CD14-positive monocyte (primary cell): ENCODE measurements around the gene UBN2. TPM values are rescaled to one million over a fixed set of nuclear protein-coding genes. Genes with fewer than 3 reads are reported as not detected.

Experiments used
- DNase-seq, 3 donors: peaks; one replicate each; pipeline ENCODE4 v3.0.0-alpha.2; 2011 to 2022
- H2AFZ ChIP-seq: 2 replicates; pipeline ENCODE4 v1.6.0; 2012; ENCODE audit warnings: mild to moderate bottlenecking, low read depth, low read length, inconsistent platforms; ENCODE audit not compliant: insufficient read depth, poor library complexity, severe bottlenecking
- H3K27ac ChIP-seq, 2 donors: 1 replicate in 1 of 2; 2 replicates in 1 of 2; pipeline ENCODE4 v1.5.1; 2012 to 2013; ENCODE audit warnings: low read length in 2 of 2, control low read depth in 1 of 2, inconsistent platforms in 1 of 2, low read depth in 1 of 2, mild to moderate bottlenecking in 1 of 2
- H3K27me3 ChIP-seq, 2 donors: one replicate each; pipeline versions ENCODE4 v1.6.0 to v1.6.1; 2011 to 2013; ENCODE audit warnings: low read length in 2 of 2; ENCODE audit not compliant: control insufficient read depth in 2 of 2, insufficient read depth in 2 of 2
- H3K36me3 ChIP-seq, 2 donors: replicated peaks in 1 of 2; 1 replicate in 1 of 2; 2 replicates in 1 of 2; pipeline versions ENCODE4 v1.5.1 to v1.6.1; 2012 to 2013; ENCODE audit warnings: low read length in 2 of 2, control low read depth in 1 of 2, inconsistent platforms in 1 of 2, mild to moderate bottlenecking in 1 of 2; ENCODE audit not compliant: insufficient read depth in 2 of 2, control insufficient read depth in 1 of 2
- H3K4me1 ChIP-seq, 2 donors: 1 replicate in 1 of 2; 2 replicates in 1 of 2; pipeline versions ENCODE4 v1.5.1 to v1.6.1; 2012 to 2013; ENCODE audit warnings: low read length in 2 of 2, control low read depth in 1 of 2, inconsistent platforms in 1 of 2, mild to moderate bottlenecking in 1 of 2, moderate library complexity in 1 of 2; ENCODE audit not compliant: insufficient read depth in 2 of 2, control insufficient read depth in 1 of 2
- H3K4me2 ChIP-seq: replicated peaks from 2 replicates; pipeline ENCODE3; 2012; ENCODE audit warnings: low read length, moderate library complexity, mild to moderate bottlenecking; ENCODE audit not compliant: poor library complexity, severe bottlenecking; ENCODE audit errors: extremely low read depth
- H3K4me3 ChIP-seq, 3 experiments: fragments of 200-600 bp in 1 of 3; sonication (generic) in 1 of 3; replicated peaks in 1 of 3; 1 replicate in 2 of 3; 2 replicates in 1 of 3; pipeline ENCODE4 v1.5.1; 2011 to 2013; ENCODE audit warnings: low read length in 3 of 3, mild to moderate bottlenecking in 3 of 3, control low read depth in 2 of 3, low read depth in 2 of 3, inconsistent platforms in 1 of 3, moderate library complexity in 1 of 3
- H3K79me2 ChIP-seq: 2 replicates; pipeline ENCODE4 v1.6.0; 2012; ENCODE audit warnings: mild to moderate bottlenecking, control low read depth, inconsistent platforms, low read length, moderate library complexity; ENCODE audit not compliant: insufficient read depth
- H3K9ac ChIP-seq: 2 replicates; pipeline ENCODE4 v1.6.0; 2017; ENCODE audit warnings: low read length, mild to moderate bottlenecking; ENCODE audit not compliant: insufficient read depth, poor library complexity, severe bottlenecking
- H3K9me3 ChIP-seq, 2 donors: replicated peaks in 1 of 2; 1 replicate in 1 of 2; 2 replicates in 1 of 2; pipeline versions ENCODE4 v1.5.1 to v1.6.1; 2012 to 2013; ENCODE audit warnings: low read length in 2 of 2, control low read depth in 1 of 2; ENCODE audit not compliant: control insufficient read depth in 1 of 2, insufficient read depth in 1 of 2
- H4K20me1 ChIP-seq: 2 replicates; pipeline ENCODE4 v1.6.0; 2012; ENCODE audit warnings: mild to moderate bottlenecking, low read length, control low read depth, moderate library complexity; ENCODE audit not compliant: insufficient read depth
- H3K27ac Mint-ChIP-seq, 7 donors: one replicate each; pipeline ENCODE4 v1.8.0; 2020; ENCODE audit warnings: mild to moderate bottlenecking in 7 of 7, mixed read lengths in 7 of 7, moderate library complexity in 6 of 7, inconsistent platforms in 2 of 7
- H3K27me3 Mint-ChIP-seq, 3 donors: one replicate each; pipeline ENCODE4 v1.8.0; 2021 to 2022; ENCODE audit warnings: low read depth in 3 of 3, mild to moderate bottlenecking in 3 of 3, mixed read lengths in 3 of 3, moderate library complexity in 3 of 3, inconsistent platforms in 1 of 3
- H3K36me3 Mint-ChIP-seq, 2 donors: one replicate each; pipeline ENCODE4 v1.8.0; 2020; ENCODE audit warnings: mixed read lengths in 2 of 2, inconsistent platforms in 1 of 2, mild to moderate bottlenecking in 1 of 2
- H3K4me1 Mint-ChIP-seq: one replicate; pipeline ENCODE4 v1.8.0; 2020; ENCODE audit warnings: mild to moderate bottlenecking, mixed read lengths
- H3K4me3 Mint-ChIP-seq, 2 donors: one replicate each; pipeline ENCODE4 v1.8.0; 2020; ENCODE audit warnings: mild to moderate bottlenecking in 2 of 2, mixed read lengths in 2 of 2, moderate library complexity in 1 of 2
- H3K9me3 Mint-ChIP-seq, 7 donors: one replicate each; pipeline ENCODE4 v1.8.0; 2020 to 2022; ENCODE audit warnings: mixed read lengths in 7 of 7, mild to moderate bottlenecking in 6 of 7, moderate library complexity in 6 of 7, inconsistent platforms in 2 of 7
- WGBS: methylation state at CpG from one replicate; pipeline ENCODE4 v1.1.5; 2013; ENCODE audit warnings: missing lambda C conversion rate; ENCODE audit not compliant: insufficient coverage; 5-methylcytosine and 5-hydroxymethylcytosine counted together
- intact Hi-C, 2 donors: fragments of 100-400 bp; cut with micrococcal nuclease; formaldehyde crosslinking; loops; one replicate each; pipeline versions ENCODE4 v1.15.0 to v1.15.1; 2023
- polyA plus RNA-seq, 3 donors: library from polyadenylated mRNA; depleted of rRNA in 1 of 3; unstranded in 2 of 3; stranded (reverse) in 1 of 3; fragments of 300-500 nt in 2 of 3; fragments of >200 nt in 1 of 3; fragmentation: Illumina TruSeq in 2 of 3; gene quantifications; 1 replicate in 2 of 3; 2 replicates in 1 of 3; pipeline ENCODE4 v1.2.3, GENCODE V29; 2012 to 2021
- TF ChIP-seq, protein P1 (sequence below): fragments of 200-600 bp; IDR thresholded peaks from one replicate; pipeline ENCODE4 v1.8.0; 2022; ENCODE audit warnings: antibody characterized with exemption, mild to moderate bottlenecking

UBN2 gene
- polyA plus RNA-seq, 3 donors, result 0.80 to 4.2 (median 1.6) TPM

DNA sequence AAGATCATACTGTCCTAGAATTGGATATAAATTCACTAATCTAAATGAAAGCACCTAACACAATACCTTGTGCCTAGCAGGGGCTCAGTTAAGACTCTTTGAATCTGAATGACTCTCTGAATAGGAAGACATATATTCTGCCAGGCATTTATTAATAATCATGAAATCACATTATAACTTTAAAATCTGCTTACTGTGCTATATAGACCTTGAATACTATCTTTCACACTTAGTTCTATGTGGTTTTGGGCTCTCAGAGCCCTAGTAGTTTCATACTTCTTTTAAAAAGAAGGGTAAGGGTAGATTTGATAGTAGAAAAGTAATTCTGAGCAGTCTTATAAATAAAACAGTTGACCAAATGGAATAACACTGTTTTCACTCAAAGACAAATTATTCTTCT lies 10.2 kb downstream of the UBN2 start:
- no peak for DNase-seq
- Histone ChIP-seq H3K4me3 (no peak overlapping the region), H3K9me3 (no peaks in the 10 kb centered on the region), H3K4me2 (no peak overlapping the region), H3K27me3 (no peaks in the 10 kb centered on the region), H3K9ac (no peak overlapping the region), H3K27ac (no peak overlapping the region), H3K79me2 (peaks cover 3% of the 10 kb centered on the region), H3K4me1 (no peaks in the 10 kb centered on the region), H2AFZ (no peak overlapping the region), H3K36me3 (peaks cover 61 to 93% of the 10 kb centered on the region in 2 donors), H4K20me1 (peaks cover 5% of the 10 kb centered on the region)
- H3K27me3 Mint-ChIP-seq, result no peaks in the 10 kb centered on the region
- intact Hi-C loops, result no loop called here
- no peak overlapping the region for H3K27ac Mint-ChIP-seq
- TF ChIP-seq, protein P1, sequence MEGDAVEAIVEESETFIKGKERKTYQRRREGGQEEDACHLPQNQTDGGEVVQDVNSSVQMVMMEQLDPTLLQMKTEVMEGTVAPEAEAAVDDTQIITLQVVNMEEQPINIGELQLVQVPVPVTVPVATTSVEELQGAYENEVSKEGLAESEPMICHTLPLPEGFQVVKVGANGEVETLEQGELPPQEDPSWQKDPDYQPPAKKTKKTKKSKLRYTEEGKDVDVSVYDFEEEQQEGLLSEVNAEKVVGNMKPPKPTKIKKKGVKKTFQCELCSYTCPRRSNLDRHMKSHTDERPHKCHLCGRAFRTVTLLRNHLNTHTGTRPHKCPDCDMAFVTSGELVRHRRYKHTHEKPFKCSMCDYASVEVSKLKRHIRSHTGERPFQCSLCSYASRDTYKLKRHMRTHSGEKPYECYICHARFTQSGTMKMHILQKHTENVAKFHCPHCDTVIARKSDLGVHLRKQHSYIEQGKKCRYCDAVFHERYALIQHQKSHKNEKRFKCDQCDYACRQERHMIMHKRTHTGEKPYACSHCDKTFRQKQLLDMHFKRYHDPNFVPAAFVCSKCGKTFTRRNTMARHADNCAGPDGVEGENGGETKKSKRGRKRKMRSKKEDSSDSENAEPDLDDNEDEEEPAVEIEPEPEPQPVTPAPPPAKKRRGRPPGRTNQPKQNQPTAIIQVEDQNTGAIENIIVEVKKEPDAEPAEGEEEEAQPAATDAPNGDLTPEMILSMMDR, result no peak
- no peaks in the 10 kb centered on the region for H3K9me3 Mint-ChIP-seq
- peaks cover 53 to 70% of the 10 kb centered on the region in 2 donors for H3K36me3 Mint-ChIP-seq
- no peaks in the 10 kb centered on the region for H3K4me1 Mint-ChIP-seq
- H3K4me3 Mint-ChIP-seq, result no peak overlapping the region

DNA sequence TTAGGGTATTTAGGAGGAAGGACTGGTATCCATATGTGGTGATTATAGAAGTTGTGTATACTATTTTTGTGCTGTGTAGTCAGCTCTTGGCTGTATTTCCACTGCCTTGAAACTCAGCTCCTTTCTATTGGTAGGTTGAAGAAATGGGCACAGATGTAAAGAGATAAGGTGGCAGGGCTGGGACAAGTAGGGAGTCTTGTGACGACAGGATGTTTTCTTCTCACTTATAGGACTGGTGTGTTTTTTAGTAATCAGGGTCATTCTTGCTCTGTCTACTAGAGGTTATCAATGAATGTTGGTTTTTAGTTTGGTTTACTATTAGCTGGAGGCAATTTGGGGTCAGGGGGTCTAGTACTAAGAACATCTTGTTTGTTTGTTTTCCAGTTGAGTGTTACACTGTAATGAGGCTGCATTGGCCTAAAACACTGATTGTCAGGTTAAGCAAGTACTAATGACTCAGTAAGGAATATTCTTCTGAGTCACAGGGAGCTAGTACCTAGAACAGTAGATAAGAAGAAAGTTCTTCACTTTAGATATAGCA lies 11.8 kb downstream of the UBN2 start:
- TF ChIP-seq, protein P1, result no peak
- DNase-seq, result no peak
- Histone ChIP-seq H3K36me3 (peaks cover 58 to 98% of the 10 kb centered on the region in 2 donors), H3K4me3 (no peak overlapping the region), H3K4me1 (no peaks in the 10 kb centered on the region), H3K4me2 (no peak overlapping the region), H3K9me3 (no peaks in the 10 kb centered on the region), H3K27ac (no peak overlapping the region), H4K20me1 (peaks cover 2% of the 10 kb centered on the region), H3K27me3 (no peaks in the 10 kb centered on the region), H3K79me2 (no peaks in the 10 kb centered on the region), H2AFZ (no peak overlapping the region), H3K9ac (no peak overlapping the region)
- Mint-ChIP-seq H3K27me3 (no peaks in the 10 kb centered on the region), H3K27ac (peak overlapping the region in 1 of 7 donors; percentile 12), H3K36me3 (peaks cover 55 to 65% of the 10 kb centered on the region in 2 donors), H3K9me3 (no peaks in the 10 kb centered on the region), H3K4me1 (no peaks in the 10 kb centered on the region), H3K4me3 (no peak overlapping the region)
- WGBS, result no CpG with 5 or more reads among the region's 1 CpG
- intact Hi-C loops, result no loop called here
